Measurements from ENCODE around the gene LAMTOR4. TPM values are rescaled to one million over a fixed set of nuclear protein-coding genes. Genes with fewer than 3 reads are reported as not detected.
"Not testable (repeated sequence)": the region's sequence is repeated elsewhere in the genome, so short reads cannot be mapped to it uniquely, and the experiment has no call there.

Gene LAMTOR4
- total and polyA plus RNA-seq, 2 of the 13 experiments (the other 11 are each of a cell fraction or from before 2014, with no cell fraction given): 115 to 118 TPM

- H3K79me2 ChIP-seq (ENCODE audit: insufficient read depth, low read length); H3K36me3 ChIP-seq (replicated peaks in 1 of 2; ENCODE audit: control insufficient read depth in 1 of 2, insufficient read depth in 2 of 2, low read length in 2 of 2); intact Hi-C loops (cut with micrococcal nuclease; ENCODE audit: unreplicated experiment); DNase-seq (ENCODE audit: low spot score); H4K20me1 ChIP-seq (ENCODE audit: insufficient read depth, low read length); H3K27me3 ChIP-seq (ENCODE audit: control insufficient read depth in 1 of 2, insufficient read depth in 2 of 2, low read length in 2 of 2); ATAC-seq; H3K9ac ChIP-seq (ENCODE audit: insufficient read depth, low read depth, low read length); H3K27ac ChIP-seq (ENCODE audit: extremely low read length, insufficient read depth, low read length); H3K4me3 ChIP-seq (replicated peaks in 1 of 3; ENCODE audit: insufficient read depth in 1 of 3, low read depth in 2 of 3, low read length in 3 of 3); FAIRE-seq; H2AFZ ChIP-seq (ENCODE audit: low read length); BruUV-seq (replicated peaks); H3K9me3 ChIP-seq (ENCODE audit: low read length): not testable (repeated sequence)
- H3K4me2 ChIP-seq (ENCODE audit: low read depth, low read length): 0 out of 2 replicates have a peak overlapping the region, but pooled peaks have one; percentile 80
- H3K4me1 ChIP-seq (ENCODE audit: insufficient read depth, low read length): peaks cover 44% of the 10 kb centered on the region
- POLR2A ChIA-PET: interaction anchor here (1.4 to 3.7 kb wide), 3 partner anchors 12 to 29 kb away, joined by 3 to 26 read pairs (median 8); partner anchors contain the start of genes AP4M1, LAMTOR4 and MCM7
- 100% methylated on average over 1 of the region's 1 CpG for WGBS (ENCODE audit: low lambda C conversion rate)
- CTCF ChIA-PET (ENCODE audit: low intra/inter-chr PET ratio, low total read pairs): interaction anchor here (1.9 kb wide), 1 partner anchor 21 kb away, joined by 5 read pairs; no protein-coding TSS in a partner anchor
- in situ Hi-C loops (cut with HindIII; ENCODE audit: extremely low pct_ligation_motif_present, low pct_unique_long_range_greater_than_20kb): loop anchor here (5.0 kb wide), 1 partner anchor 82 kb away; no protein-coding TSS in a partner anchor
Measured at GRCh38 chr7:100130220-100130607, 18.5 kb upstream of the LAMTOR4 start.

- Histone ChIP-seq H3K9me3 (ENCODE audit: low read length) (no peaks in the 10 kb centered on the region), H2AFZ (ENCODE audit: low read length) (peak overlapping the region; percentile 37), H3K27me3 (ENCODE audit: control insufficient read depth in 1 of 2, insufficient read depth in 2 of 2, low read length in 2 of 2) (no peaks in the 10 kb centered on the region), H4K20me1 (ENCODE audit: insufficient read depth, low read length) (no peaks in the 10 kb centered on the region), H3K9ac (ENCODE audit: insufficient read depth, low read depth, low read length) (peak overlapping the region; percentile 67), H3K4me3 (replicated peaks in 1 of 3; ENCODE audit: insufficient read depth in 1 of 3, low read depth in 2 of 3, low read length in 3 of 3) (peak overlapping the region in 2 of 3 experiments; percentile 21 to 61; a peak in 4 of 6 replicates), H3K4me1 (ENCODE audit: insufficient read depth, low read length) (peaks cover 38% of the 10 kb centered on the region), H3K79me2 (ENCODE audit: insufficient read depth, low read length) (peaks cover 5% of the 10 kb centered on the region), H3K36me3 (replicated peaks in 1 of 2; ENCODE audit: control insufficient read depth in 1 of 2, insufficient read depth in 2 of 2, low read length in 2 of 2) (no peaks in the 10 kb centered on the region), H3K27ac (ENCODE audit: extremely low read length, insufficient read depth, low read length) (peak overlapping the region; percentile 62), H3K4me2 (ENCODE audit: low read depth, low read length) (peak overlapping the region; percentile 80)
- DNase-seq (ENCODE audit: low spot score): peak; percentile 54
- 5% methylated on average over 23 of the region's 24 CpGs for WGBS (ENCODE audit: low lambda C conversion rate)
- ChIA-PET POLR2A (interaction anchor here (1.4 to 3.7 kb wide), 2 partner anchors 12 to 30 kb away, joined by 3 to 26 read pairs; partner anchors contain the start of genes AP4M1 and MCM7), CTCF (ENCODE audit: low intra/inter-chr PET ratio, low total read pairs) (interaction anchor here (1.9 kb wide), 1 partner anchor 21 kb away, joined by 5 read pairs; no protein-coding TSS in a partner anchor)
- no TSS peak for BruUV-seq (replicated peaks)
- ATAC-seq: peak; percentile 10
- intact Hi-C loops (cut with micrococcal nuclease; ENCODE audit: unreplicated experiment) (no loop called here), in situ Hi-C loops (cut with HindIII; ENCODE audit: extremely low pct_ligation_motif_present, low pct_unique_long_range_greater_than_20kb) (loop anchor here (5.0 kb wide), 1 partner anchor 81 kb away; no protein-coding TSS in a partner anchor)
- no peak for FAIRE-seq
- TF ChIP-seq ONECUT2 (CRISPR knock-in tag; IDR thresholded peaks at IDR 0.05): peak; percentile 59; the same call in 1 of the 2 replicates
- TF ChIP-seq LCORL (IDR thresholded peaks at IDR 0.05): no peak
- TF ChIP-seq LCORL (CRISPR knock-in tag; IDR thresholded peaks at IDR 0.05): 0 out of 2 replicates have a peak, but pooled peaks have one; percentile 44
- TF ChIP-seq ARID4A (CRISPR knock-in tag; IDR thresholded peaks at IDR 0.05; ENCODE audit: borderline replicate concordance): peak; percentile 48; the same call in 1 of the 2 replicates
- TF ChIP-seq KAT2B (IDR thresholded peaks at IDR 0.05; ENCODE audit: borderline replicate concordance, low read depth, low read length): peak; percentile 75; the same call in 1 of the 2 replicates
- TF ChIP-seq STAT6 (CRISPR knock-in tag; IDR thresholded peaks at IDR 0.05; ENCODE audit: borderline replicate concordance): no peak
- TF ChIP-seq ZSCAN30 (CRISPR knock-in tag; IDR thresholded peaks at IDR 0.05): no peak
- peak; percentile 40 for TF ChIP-seq SAP130 (CRISPR knock-in tag; IDR thresholded peaks at IDR 0.05; ENCODE audit: low read depth)
- TF ChIP-seq PHF8 (CRISPR knock-in tag; IDR thresholded peaks at IDR 0.05): 0 out of 2 replicates have a peak, but pooled peaks have one; percentile 16
Measured at GRCh38 chr7:100130608-100131453, 17.9 kb upstream of the LAMTOR4 start.
